ENCODE data around the gene SMIM1. TPM values are rescaled to one million over a fixed set of nuclear protein-coding genes. Genes with fewer than 3 reads are reported as not detected.

SMIM1 gene
- total RNA-seq, 4 donors from 2014 or later: 1.5 to 5.3 TPM; not detected in 2

GRCh38 chr1:3822421-3822820, 49.9 kb downstream of the SMIM1 start:
- peaks cover 18 to 98% (median 28%) of the 10 kb centered on the region in 3 donors for H3K36me3 ChIP-seq
- intact Hi-C loops (cut with DNase I): no loop called here

GRCh38 chr1:3824650-3825049, 52.1 kb downstream of the SMIM1 start:
- peaks cover 22 to 100% (median 28%) of the 10 kb centered on the region in 3 donors for H3K36me3 ChIP-seq
- no peak overlapping the region for H3K4me3 ChIP-seq
- WGBS, 2 donors: 89 to 94% methylated on average over 2 to 6 of the region's 8 CpGs
- no peak overlapping the region for H3K27ac ChIP-seq
- intact Hi-C loops (cut with DNase I): no loop called here
- no peaks in the 10 kb centered on the region for H3K27me3 ChIP-seq
- no peaks in the 10 kb centered on the region for H3K4me1 ChIP-seq
- H3K9me3 ChIP-seq: no peaks in the 10 kb centered on the region
- DNase-seq: no peak
- no peak for TF ChIP-seq CTCF (IDR thresholded peaks at IDR 0.05)
- no peak for TF ChIP-seq POLR2A (IDR thresholded peaks at IDR 0.05)

More at GRCh38 chr1:3822421-3822820, 49.9 kb downstream of the SMIM1 start:
- no peaks in the 10 kb centered on the region for H3K9me3 ChIP-seq
- DNase-seq: no peak
- H3K4me3 ChIP-seq: no peak overlapping the region
- H3K27me3 ChIP-seq: no peaks in the 10 kb centered on the region
- H3K4me1 ChIP-seq: no peaks in the 10 kb centered on the region
- no peak overlapping the region for H3K27ac ChIP-seq
- 64 to 77% methylated on average over 12 to 14 of the region's 16 CpGs for WGBS, 2 donors
- TF ChIP-seq POLR2A (IDR thresholded peaks at IDR 0.05): no peak
- no peak for TF ChIP-seq CTCF (IDR thresholded peaks at IDR 0.05)

GRCh38 chr1:3825356-3825755, 52.8 kb downstream of the SMIM1 start:
- Histone ChIP-seq H3K27ac (no peak overlapping the region), H3K9me3 (no peaks in the 10 kb centered on the region), H3K4me1 (no peaks in the 10 kb centered on the region), H3K36me3 (peaks cover 22 to 100% (median 28%) of the 10 kb centered on the region in 3 donors), H3K27me3 (no peaks in the 10 kb centered on the region), H3K4me3 (no peak overlapping the region)
- TF ChIP-seq POLR2A (IDR thresholded peaks at IDR 0.05): no peak
- TF ChIP-seq CTCF (IDR thresholded peaks at IDR 0.05): no peak
- WGBS, 2 donors: 82 to 85% methylated on average over 13 to 15 of the region's 15 CpGs
- no peak for DNase-seq
- intact Hi-C loops (cut with DNase I): no loop called here

Small RNA genes within 50 kb of the gene (small RNA-seq; reads per million reads assigned to genes)
- 0 reads per million in 4 donors for gene RF02197
- 0 reads per million in 4 donors for gene RN7SL574P

Other genes with a start within 250 kb of the SMIM1 start
- 10 to 100 TPM in 3 of 4 donors, 1 to 10 TPM in 1; 8.8 to 27.1 (median 16.8) TPM for gene MEGF6, start 161.2 kb upstream of the SMIM1 start, total RNA-seq
- gene TPRG1L, start 147.7 kb upstream of the SMIM1 start, total RNA-seq: 10 to 100 TPM; 27.9 to 44.7 (median 33.2) TPM
- gene WRAP73, start 122.6 kb upstream of the SMIM1 start, total RNA-seq: 10 to 100 TPM in 2 of 4 donors, 1 to 10 TPM in 2; 7.6 to 17.2 (median 11.8) TPM
- gene TP73, start 120.2 kb upstream of the SMIM1 start, total RNA-seq: 1 to 10 TPM; 4.9 to 8.8 (median 7.0) TPM
- not detected for gene CCDC27, start 20.3 kb upstream of the SMIM1 start, total RNA-seq
- gene LRRC47, start 23.7 kb downstream of the SMIM1 start, total RNA-seq: 10 to 100 TPM; 23.5 to 32.6 (median 25.5) TPM
- gene CEP104, start 84.5 kb downstream of the SMIM1 start, total RNA-seq: 10 to 100 TPM; 18.7 to 24.4 (median 19.8) TPM
- 1 to 10 TPM; 1.6 to 8.2 (median 3.2) TPM for gene DFFB, start 84.7 kb downstream of the SMIM1 start, total RNA-seq
- 10 to 100 TPM; 14.1 to 25.4 (median 23.9) TPM for gene C1orf174, start 127.5 kb downstream of the SMIM1 start, total RNA-seq